DMS79 (cell line): Measurements from ENCODE around the gene BMPER.

ENCODE experiments used
- DNase-seq: peaks from one replicate; lab custom pipeline; 2025; lab: John Stamatoyannopoulos, UW

Gene BMPER

GRCh38 chr7:34026481-34027190, 121.3 kb downstream of the BMPER start:
- DNase-seq, result no peak

- DNase-seq, result no peak
These were observed 125.8 kb downstream of the BMPER start for GRCh38 chr7:34031156-34031555.

DNA sequence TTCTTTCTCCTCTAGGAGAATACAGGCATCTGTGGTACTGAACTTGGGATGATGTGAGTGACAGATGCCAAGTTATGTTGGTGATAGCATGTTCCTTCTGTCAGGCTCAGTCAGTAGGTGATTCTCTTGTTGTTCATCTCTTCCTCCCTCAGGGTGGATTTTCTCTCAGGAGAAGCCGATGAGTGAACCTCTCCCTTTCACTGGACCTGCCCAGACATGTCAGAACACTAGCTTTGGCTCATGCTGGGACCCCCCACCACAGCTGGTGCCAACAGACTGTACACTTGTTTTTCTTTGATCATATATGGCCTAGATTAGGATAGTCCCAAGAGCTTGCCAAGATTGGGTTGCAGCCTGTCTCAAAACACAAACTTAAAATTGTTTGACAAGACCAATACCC, 129.4 kb downstream of the BMPER start:
- DNase-seq, result no peak

DNA sequence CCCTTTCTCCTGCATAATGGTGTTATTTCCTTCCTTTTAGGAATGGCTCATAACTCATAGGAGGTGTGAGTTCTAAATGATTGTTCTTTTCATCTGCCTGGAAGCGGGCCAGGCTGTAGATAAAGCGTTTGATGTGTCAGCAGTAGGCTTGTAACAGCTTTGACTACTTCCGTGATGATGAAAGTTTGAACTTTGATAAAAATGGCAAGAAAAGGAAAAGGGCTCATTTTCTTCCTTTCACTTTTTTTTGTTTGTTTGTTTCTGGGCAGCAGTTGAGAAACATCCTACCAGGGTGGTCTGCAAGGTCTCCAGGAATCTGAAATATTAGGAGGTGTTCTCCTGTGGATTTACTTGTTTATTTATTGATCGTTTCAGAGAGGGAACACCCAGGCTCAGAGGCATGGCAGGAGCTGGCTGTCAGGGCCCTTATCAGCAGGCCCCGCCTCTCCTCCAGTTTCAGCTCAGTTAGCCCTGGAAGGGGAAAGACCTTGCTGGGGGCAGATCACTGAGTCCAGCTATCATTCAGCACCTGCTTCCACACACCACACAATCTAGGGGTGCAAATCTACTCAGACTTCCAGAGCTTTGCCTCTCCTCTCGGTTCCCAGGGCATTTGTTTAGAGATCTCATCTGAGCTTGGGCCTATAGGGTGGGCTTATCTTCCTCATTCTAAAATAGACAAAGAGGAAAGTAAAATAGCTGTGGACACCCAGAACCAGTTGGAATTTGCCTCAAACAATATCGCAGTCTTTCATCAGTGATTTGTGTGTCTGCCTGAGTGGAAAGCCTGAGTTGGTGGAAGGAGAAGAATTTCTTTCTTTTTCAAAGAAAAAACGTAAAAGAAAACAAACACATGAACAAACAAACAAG, 130.9 kb downstream of the BMPER start:
- DNase-seq, result no peak

DNA sequence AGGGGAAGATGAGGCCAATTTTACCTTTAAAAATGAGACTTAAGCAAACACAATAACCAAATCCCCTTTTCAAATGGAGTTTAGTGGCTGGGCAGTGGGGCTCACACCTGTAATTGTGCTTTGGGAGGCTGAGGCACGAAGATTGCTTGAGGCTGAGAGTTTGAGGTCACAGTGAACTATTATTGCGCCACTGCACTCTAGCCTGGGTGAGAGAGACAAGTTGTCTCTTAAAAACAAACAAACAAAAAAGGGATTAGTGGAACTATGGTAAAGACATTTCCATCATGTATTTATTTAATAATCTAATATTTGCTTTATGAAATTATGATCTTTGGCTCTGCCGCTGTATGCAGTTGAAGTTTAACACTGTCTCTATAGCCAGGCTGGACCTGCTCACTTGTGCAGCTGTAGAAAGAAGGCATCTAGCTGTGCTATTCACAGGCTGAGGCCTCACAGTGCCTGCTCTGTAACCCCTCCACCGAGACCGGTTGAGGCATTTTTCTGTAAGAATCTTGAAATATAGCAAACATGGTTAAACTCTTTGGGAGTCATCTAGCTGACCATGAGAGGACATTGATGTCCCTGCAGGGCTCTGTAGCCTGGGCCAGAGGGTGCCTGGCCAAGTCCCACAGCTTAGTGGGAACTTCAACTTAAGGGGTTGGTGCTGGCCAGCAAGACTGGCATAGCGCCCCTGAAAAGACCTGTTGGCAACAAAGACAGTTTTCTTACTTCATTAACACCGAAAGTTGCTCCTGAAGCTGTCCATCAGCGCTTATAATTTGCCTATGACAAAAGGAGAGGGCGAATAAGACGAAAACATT, 131.8 kb downstream of the BMPER start:
- DNase-seq, result no peak

GRCh38 chr7:34038816-34039470, 133.6 kb downstream of the BMPER start:
- no peak for DNase-seq

DNA sequence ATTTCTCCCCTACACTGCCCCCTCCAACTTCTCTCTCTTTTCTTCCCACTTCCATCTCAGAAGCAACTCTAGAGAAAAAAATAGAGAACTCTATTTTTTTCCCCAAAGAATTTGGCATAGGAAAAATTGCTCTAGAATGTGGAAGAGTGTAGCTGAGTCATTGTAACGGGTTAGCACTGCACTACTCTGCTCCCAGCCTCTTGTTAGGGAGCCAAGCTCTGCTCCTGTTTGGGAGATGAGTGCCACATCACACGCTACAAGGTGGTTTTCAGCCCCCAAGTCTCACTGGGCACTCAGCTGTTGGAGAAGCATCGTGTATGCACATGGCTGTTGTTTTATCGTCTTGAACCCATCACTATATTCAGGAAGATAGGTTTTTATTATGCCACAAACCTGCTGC, 136.4 kb downstream of the BMPER start:
- DNase-seq, result no peak

GRCh38 chr7:34042406-34042805, 137.1 kb downstream of the BMPER start:
- no peak for DNase-seq

GRCh38 chr7:34043461-34044305, 138.3 kb downstream of the BMPER start:
- no peak for DNase-seq

DNA sequence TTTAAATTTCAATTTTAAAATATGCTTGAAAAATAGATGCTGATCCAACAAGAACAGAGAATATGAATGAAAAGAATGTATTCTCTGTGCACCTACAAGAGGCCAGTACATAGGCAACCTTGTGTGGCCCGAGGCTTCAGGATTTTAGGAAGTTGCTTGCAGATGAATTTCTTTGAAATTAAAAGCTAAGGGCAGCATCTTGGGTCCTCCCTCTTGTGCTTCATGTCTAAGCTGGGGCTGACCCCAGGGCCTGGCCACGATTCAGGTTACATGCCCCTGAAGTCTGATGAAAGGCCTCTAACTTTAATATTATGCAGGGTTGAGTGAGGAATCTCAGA, 138.9 kb downstream of the BMPER start:
- DNase-seq, result no peak

GRCh38 chr7:34044734-34045353, 139.5 kb downstream of the BMPER start:
- no peak for DNase-seq

DNA sequence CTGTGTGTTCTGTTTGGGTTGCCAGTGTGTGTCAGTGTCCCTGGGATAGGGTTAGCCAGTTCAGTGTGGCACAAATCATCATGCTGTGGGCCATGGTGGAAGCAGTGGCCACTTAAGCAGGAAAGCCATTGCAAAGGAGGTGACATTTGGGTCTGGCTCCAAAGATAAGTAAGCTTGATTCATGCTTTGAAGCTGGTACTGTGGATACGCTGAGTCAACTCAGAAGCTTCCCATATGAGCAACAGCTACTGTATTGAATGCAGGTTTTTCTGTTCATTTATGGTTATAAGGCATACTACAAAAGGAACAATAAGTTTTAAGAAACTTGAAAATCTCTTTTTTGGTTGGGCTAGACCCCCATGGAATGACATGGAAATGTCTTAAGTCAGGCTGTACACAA, 143.1 kb downstream of the BMPER start:
- DNase-seq, result no peak

- no peak for DNase-seq
These were observed 148.7 kb downstream of the BMPER start for GRCh38 chr7:34054075-34054474.

GRCh38 chr7:34057136-34057535, 151.8 kb downstream of the BMPER start:
- DNase-seq, result no peak

DNA sequence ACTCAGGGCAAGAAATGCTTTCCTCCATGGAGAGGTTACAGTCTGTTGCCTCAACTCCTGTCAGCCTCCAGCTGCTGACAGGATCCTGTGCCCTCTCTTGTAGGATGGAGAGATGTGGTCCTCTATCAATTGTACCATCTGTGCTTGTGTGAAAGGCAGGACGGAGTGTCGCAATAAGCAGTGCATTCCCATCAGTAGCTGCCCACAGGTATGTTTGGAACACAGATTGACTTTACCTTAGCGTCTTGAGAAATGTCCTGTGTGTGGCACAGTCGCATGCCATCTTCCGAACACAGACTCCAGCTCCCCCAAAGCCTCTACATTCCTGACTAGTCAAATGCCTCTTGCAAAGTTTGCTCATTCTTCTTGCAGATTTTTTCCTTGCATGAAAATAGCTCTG, 152.6 kb downstream of the BMPER start:
- no peak for DNase-seq

DNA sequence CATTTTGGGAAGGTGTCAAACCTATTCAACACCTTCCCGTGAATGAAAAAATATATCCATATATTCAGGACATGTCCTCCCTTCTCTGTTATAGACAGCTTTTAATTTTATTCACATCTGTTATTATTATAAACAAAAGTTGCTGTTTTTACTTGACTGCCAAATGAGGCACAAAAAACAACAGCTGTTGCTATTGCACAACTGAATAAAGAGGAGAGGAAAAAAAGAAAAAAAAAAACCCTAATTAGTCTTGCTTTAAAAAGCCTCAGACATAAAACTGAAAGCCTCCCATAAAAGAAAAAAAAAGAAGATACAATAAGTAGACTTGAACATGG, 153.4 kb downstream of the BMPER start:
- no peak for DNase-seq

GRCh38 chr7:34059136-34059828, 153.9 kb downstream of the BMPER start:
- DNase-seq, result no peak

DNA sequence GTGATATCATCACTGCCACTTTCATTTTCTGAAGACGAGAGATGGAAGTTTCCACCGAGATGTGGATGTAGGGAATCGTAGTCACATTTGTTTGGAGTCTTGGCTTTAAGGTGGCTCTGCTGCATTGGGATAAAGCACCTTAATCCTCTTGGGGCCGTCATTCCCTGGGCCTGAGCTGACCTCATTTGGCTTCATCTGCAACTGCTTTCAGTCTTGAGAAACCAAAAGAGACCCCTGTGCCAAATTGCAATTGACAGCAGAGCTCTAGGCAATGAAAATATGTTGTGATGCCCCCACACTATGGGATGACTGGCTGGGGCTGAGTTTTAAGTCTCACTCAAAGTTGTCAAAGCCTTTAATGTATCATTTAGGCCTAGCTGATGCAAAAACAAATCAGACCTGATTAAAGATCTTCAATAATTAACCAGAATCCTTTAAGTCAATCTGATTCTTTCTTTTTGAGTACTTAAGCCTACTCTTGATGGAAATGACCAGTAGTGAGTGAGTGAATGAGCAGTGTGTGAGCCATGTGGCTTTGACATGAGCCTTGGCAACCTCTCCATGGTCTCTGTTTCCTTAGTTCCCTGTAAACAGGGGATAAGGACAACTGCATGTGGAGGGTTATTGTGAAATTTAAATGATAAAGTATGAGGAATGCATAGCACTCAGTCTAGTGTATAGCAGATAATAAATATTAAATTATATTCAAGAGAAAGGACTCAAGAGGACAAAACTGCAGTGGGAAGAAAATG, 155.0 kb downstream of the BMPER start:
- DNase-seq, result no peak

DNA sequence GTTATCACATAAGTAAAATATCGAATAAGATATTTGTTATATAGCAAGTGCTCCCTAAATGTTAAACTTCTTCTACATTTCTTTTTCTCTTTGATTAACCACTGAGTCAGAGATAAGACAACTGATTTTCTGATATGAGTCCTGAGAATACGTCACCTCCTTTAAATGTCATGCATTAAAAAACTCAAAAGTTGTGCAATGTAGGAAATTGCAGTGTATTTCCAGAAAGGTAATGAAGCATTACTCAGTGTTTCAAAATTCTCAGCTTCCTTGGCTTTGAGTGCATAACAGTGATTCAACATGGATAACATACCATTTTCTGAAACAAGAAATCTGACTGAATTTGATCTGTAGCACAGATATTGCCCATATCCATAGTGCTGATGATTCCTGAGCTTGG, 155.8 kb downstream of the BMPER start:
- no peak for DNase-seq

GRCh38 chr7:34062341-34062740, 157.0 kb downstream of the BMPER start:
- no peak for DNase-seq
